HG02571 (cell line): Measurements from ENCODE around the gene DEXI.

ENCODE experiments used
- ATAC-seq: cut with Tn5 transposase; IDR thresholded peaks from one replicate; pipeline ENCODE4 v1.9.1; 2021; ENCODE audit warnings: mild to moderate bottlenecking, moderate library complexity; ENCODE audit not compliant: unreplicated experiment

DEXI gene

GRCh38 chr16:10896723-10897122 is 45.5 kb downstream of the DEXI start:
- no peak for ATAC-seq

- ATAC-seq, result no peak
Observed at GRCh38 chr16:10896165-10896564, 46.1 kb downstream of the DEXI start.

DNA sequence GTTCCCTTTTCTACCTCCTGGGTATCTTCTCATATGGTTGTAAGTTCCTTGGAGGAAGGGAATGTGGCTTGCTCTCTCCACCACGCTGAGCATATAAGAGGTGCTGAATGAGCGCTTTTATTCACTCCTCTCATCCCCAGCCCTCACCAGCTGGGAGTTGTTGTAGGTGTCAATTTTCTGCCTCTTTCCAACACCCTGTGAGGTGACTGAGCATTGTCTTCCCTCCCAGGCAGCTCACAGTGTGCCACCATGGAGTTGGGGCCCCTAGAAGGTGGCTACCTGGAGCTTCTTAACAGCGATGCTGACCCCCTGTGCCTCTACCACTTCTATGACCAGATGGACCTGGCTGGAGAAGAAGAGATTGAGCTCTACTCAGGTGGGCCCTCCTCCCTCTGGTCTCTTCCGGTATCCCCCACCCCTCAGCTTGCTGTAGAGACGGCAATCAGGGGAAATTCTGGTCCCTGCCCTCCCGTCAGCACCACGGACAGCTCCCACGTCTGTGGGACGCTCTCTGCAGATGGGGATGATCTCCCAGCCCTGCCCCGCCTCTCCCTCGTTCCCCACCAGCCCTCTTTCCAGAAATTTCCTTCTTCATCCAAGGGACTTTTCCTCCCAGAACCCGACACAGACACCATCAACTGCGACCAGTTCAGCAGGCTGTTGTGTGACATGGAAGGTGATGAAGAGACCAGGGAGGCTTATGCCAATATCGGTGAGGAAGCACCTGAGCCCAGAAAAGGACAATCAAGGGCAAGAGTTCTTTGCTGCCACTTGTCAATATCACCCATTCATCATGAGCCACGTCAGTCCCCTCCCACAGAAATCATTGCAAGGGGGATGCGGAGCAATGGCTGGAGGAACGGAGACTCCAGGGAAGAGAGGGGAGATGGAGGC is 47.0 kb downstream of the DEXI start:
- no peak for ATAC-seq

GRCh38 chr16:10892782-10893318 is 49.4 kb downstream of the DEXI start:
- ATAC-seq, result no peak

DNA sequence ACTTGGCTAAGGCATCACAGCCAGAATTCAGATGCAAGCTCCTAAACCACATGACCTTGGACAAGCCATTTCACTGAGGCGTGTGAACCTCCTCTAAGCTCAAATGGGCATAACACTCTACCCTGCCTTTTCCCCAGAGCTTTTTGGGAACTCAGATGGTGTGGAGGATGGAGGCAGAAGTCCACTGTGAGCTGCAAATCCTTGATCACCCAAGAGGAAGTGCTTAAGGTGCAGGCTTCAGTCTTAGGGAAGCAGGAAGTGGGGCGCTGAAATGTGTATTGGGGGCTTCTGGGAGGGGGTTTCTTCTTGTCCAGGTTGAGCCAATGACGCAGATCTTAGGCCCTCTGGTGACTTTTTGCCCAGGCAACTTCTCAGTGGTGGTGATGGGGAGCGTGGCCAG is 52.4 kb downstream of the DEXI start:
- no peak for ATAC-seq

GRCh38 chr16:10888320-10888937 is 53.8 kb downstream of the DEXI start:
- no peak for ATAC-seq

DNA sequence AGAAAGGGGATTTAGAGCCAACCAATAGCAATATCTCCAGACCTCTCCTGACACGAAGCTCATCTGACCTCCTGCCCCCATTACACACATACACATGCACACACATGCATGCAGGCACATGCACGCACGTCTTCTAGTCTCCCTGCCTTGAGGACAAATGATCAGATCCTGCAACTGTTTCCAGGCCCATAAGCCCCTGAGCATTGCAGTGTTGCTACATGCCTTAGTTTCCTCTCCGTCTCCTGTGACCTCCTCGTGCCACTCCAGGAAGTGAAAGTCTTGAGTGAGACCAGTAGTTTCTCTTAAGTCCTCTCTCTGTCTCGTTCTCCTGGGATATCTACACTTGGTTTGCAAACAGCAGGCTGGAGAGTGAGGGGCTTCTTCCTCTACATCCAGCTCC is 57.0 kb downstream of the DEXI start:
- ATAC-seq, result no peak

DNA sequence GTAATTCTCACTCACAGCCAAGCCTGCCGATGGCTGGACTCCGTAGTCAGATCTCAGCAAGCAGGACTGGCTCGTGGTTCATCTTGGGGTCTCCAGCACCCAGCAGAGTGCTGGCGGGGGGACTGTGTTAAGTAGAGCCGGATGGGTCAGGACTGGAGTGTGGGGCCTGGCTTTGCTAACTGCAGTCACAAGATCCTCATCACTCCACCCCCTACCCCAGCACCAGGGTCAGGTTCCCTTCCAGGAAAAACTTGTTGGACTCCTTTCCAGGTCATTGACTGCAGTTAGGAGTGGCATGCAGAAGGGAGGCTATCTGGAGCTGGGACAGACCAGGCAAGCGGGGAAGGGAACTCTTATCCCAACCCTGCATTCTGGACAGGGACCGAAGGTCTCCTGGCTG is 59.3 kb downstream of the DEXI start:
- ATAC-seq, result no peak

DNA sequence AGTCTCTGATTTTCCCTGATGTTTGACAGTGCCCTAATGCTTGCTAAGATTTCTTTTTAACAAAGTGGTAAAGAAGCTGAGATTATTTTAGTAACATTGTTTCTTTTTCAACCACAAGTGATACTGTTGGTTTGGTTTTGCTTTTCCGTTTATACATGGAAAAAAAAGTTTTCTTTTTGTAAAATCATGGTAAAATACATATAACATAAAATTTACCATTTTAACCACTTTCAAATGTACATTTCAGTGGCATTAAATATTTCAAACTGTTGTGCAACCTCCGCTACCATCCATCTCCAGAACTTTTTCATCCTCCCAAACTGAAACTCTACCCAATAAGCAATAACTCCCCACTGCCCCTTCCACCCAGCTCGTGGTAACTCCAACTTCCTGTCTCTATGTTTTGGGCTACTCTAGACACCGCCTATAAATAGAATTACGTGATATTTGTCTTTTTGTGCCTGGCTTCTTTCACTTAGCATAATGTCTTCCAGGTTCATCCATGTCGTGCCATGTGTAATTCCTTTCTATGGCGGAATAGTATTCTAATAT is 60.7 kb downstream of the DEXI start:
- ATAC-seq, result no peak

DNA sequence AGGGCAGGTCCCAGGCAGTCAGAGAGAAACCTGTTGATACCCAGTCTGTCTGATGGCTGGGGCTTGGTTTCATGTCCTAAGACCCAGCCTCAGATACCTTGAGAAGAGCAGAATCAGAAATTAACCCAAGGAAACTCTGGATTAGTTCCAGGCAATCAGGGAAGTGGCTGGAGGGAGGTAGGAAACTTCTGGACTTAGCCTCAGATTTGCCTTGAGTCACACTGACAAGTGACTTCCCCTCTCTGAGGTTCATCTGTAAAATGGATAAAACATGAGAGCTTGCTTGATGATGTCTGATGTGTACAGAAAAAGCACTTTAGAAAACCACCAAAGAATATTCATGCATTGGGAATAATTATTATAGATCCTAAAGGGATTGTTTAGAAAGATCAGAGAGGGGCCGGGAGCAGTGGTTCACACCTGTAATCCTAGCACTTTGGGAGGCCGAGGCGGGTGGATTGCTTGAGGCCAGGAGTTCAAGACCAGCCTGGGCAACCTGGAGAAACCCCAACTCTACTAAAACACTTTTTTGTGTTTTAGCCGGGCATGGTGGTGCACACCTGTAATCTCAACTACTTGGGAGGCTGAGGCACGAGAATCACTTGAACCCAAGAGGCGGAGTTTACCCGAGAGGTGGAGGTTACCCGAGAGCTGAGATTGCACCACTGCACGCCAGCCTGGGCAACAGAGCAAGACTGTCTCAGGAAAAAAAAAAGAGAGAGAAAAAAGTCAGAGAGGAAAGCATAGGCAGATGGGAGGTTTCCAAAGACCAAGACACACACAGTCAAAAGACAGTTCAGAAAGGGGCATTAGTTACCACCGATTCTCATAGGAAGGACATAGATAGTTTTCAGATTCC is 61.4 kb downstream of the DEXI start:
- ATAC-seq, result no peak

- ATAC-seq, result no peak
Observed at GRCh38 chr16:10879681-10880589, 62.3 kb downstream of the DEXI start.
